IMR-90 (cell line): ENCODE results near the gene CWC27.

Experiments used
- CEBPB ChIP-seq: IDR thresholded peaks from 2 replicates; pipeline ENCODE4 v1.6.1; 2012; ENCODE audit warnings: low read depth, low read length, improper control_type of control experiment
- FOS ChIP-seq: fragments of 150-350 bp; IDR thresholded peaks from 2 replicates; pipeline ENCODE4 v1.6.1; 2016; ENCODE audit warnings: low read depth, low read length
- POLR2A ChIP-seq: IDR thresholded peaks from 2 replicates; pipeline ENCODE4 v1.6.1; 2012; ENCODE audit warnings: mild to moderate bottlenecking, low read depth, low read length
- SMC3 ChIP-seq: fragments of 150-350 bp; IDR thresholded peaks from 2 replicates; pipeline ENCODE4 v1.6.1; 2016; ENCODE audit warnings: low read depth, mild to moderate bottlenecking, antibody characterized with exemption, low read length, moderate library complexity
- USF2 ChIP-seq: fragments of 150-350 bp; IDR thresholded peaks from 2 replicates; pipeline ENCODE4 v1.6.1; 2017; ENCODE audit warnings: mild to moderate bottlenecking, antibody characterized with exemption, low read length, low read depth
- TF ChIP-seq, protein P1 (sequence below): conservative IDR thresholded peaks from 2 replicates; pipeline ENCODE4 v1.5.1; 2012; ENCODE audit warnings: mild to moderate bottlenecking, low read depth, low read length, improper control_type of control experiment

- TF ChIP-seq SMC3 (no peak), POLR2A (no peak), USF2 (no peak), FOS (no peak), CEBPB (no peak)
- TF ChIP-seq, protein P1, sequence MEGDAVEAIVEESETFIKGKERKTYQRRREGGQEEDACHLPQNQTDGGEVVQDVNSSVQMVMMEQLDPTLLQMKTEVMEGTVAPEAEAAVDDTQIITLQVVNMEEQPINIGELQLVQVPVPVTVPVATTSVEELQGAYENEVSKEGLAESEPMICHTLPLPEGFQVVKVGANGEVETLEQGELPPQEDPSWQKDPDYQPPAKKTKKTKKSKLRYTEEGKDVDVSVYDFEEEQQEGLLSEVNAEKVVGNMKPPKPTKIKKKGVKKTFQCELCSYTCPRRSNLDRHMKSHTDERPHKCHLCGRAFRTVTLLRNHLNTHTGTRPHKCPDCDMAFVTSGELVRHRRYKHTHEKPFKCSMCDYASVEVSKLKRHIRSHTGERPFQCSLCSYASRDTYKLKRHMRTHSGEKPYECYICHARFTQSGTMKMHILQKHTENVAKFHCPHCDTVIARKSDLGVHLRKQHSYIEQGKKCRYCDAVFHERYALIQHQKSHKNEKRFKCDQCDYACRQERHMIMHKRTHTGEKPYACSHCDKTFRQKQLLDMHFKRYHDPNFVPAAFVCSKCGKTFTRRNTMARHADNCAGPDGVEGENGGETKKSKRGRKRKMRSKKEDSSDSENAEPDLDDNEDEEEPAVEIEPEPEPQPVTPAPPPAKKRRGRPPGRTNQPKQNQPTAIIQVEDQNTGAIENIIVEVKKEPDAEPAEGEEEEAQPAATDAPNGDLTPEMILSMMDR: no peak
Observed at GRCh38 chr5:64806537-64806936, 37.8 kb downstream of the CWC27 start.
